Anterior cingulate cortex (tissue), 58 donors: ENCODE data around the gene PRDM10.

Source experiments
- DNase-seq, 58 donors: peaks; one replicate each; lab custom pipeline; 2025; lab: John Stamatoyannopoulos, UW

Gene PRDM10

GRCh38 chr11:129948926-129949466, 53.6 kb downstream of the PRDM10 start:
- no peak for DNase-seq

GRCh38 chr11:129947474-129947873, 55.2 kb downstream of the PRDM10 start:
- no peak for DNase-seq

- no peak for DNase-seq
These were observed 55.7 kb downstream of the PRDM10 start for GRCh38 chr11:129946965-129947364.

GRCh38 chr11:129946256-129946655, 56.4 kb downstream of the PRDM10 start:
- no peak for DNase-seq

- no peak for DNase-seq
These were observed 57.3 kb downstream of the PRDM10 start for GRCh38 chr11:129945373-129945772.

GRCh38 chr11:129944696-129945095, 57.9 kb downstream of the PRDM10 start:
- no peak for DNase-seq

- no peak for DNase-seq
These were observed 59.6 kb downstream of the PRDM10 start for GRCh38 chr11:129943036-129943435.

GRCh38 chr11:129939510-129939909, 63.1 kb downstream of the PRDM10 start:
- DNase-seq: no peak

- DNase-seq: no peak
These were observed 63.9 kb downstream of the PRDM10 start for GRCh38 chr11:129938764-129939163.

- no peak for DNase-seq
These were observed 64.9 kb downstream of the PRDM10 start for GRCh38 chr11:129937592-129938238.

GRCh38 chr11:129935723-129936122, 66.9 kb downstream of the PRDM10 start:
- no peak for DNase-seq

- DNase-seq: no peak
These were observed 68.7 kb downstream of the PRDM10 start for GRCh38 chr11:129933891-129934290.

- DNase-seq: no peak
These were observed 69.4 kb downstream of the PRDM10 start for GRCh38 chr11:129933262-129933661.

- no peak for DNase-seq
These were observed 70.1 kb downstream of the PRDM10 start for GRCh38 chr11:129932381-129933067.

GRCh38 chr11:129930743-129931142, 71.9 kb downstream of the PRDM10 start:
- DNase-seq: no peak

GRCh38 chr11:129930296-129930695, 72.3 kb downstream of the PRDM10 start:
- no peak for DNase-seq

- no peak for DNase-seq
These were observed 72.9 kb downstream of the PRDM10 start for GRCh38 chr11:129929721-129930120.

- DNase-seq: no peak
These were observed 73.5 kb downstream of the PRDM10 start for GRCh38 chr11:129928923-129929692.

GRCh38 chr11:129922674-129923073, 80.0 kb downstream of the PRDM10 start:
- no peak for DNase-seq

GRCh38 chr11:129918361-129918760, 84.3 kb downstream of the PRDM10 start:
- DNase-seq: no peak

- no peak for DNase-seq
These were observed 85.4 kb downstream of the PRDM10 start for GRCh38 chr11:129917231-129917630.
